Lower leg skin (tissue), 4 donors: Measurements from ENCODE around the gene BAHCC1. TPM values are rescaled to one million over a fixed set of nuclear protein-coding genes. Genes with fewer than 3 reads are reported as not detected.

Experiments used
- DNase-seq, 2 donors: peaks; one replicate each; pipeline ENCODE4 v3.0.0-alpha.2; 2019; ENCODE audit warnings: low spot score in 2 of 2
- H3K4me3 ChIP-seq: fragments of 200-600 bp; sonication (generic); 2 replicates; pipeline ENCODE4 v1.5.1; 2017; ENCODE audit warnings: mild to moderate bottlenecking, low read depth; ENCODE audit not compliant: poor library complexity, severe bottlenecking
- POLR2A ChIP-seq, 2 donors: fragments of 450-650 bp; IDR thresholded peaks; one replicate each; pipeline ENCODE4 v1.6.1; 2016 to 2017; ENCODE audit warnings: antibody characterized with exemption in 2 of 2, mild to moderate bottlenecking in 1 of 2, moderate library complexity in 1 of 2
- WGBS, 2 donors: methylation state at CpG; one replicate each; pipeline ENCODE4 v1.1.5; 2018; 5-methylcytosine and 5-hydroxymethylcytosine counted together
- intact Hi-C: fragments of 100-400 bp; cut with DNase I; formaldehyde crosslinking; loops from one replicate; pipeline ENCODE4 v1.15.0; 2023; ENCODE audit warnings: low total_unique reads
- total RNA-seq, 4 donors: library from RNA; depleted of rRNA; stranded (reverse); fragments of >200 nt; gene quantifications; one replicate each; pipeline ENCODE4 v1.1.0, GENCODE V29; 2016
- TF ChIP-seq, protein P1 (sequence below), 3 donors: fragments of 450-650 bp; IDR thresholded peaks; one replicate each; pipeline ENCODE4 v1.5.1; 2016; ENCODE audit warnings: antibody characterized with exemption in 3 of 3, mild to moderate bottlenecking in 3 of 3, moderate library complexity in 2 of 3

BAHCC1 gene
- total RNA-seq, 4 donors from 2014 or later, result 4.1 to 14.2 (median 10.0) TPM

DNA sequence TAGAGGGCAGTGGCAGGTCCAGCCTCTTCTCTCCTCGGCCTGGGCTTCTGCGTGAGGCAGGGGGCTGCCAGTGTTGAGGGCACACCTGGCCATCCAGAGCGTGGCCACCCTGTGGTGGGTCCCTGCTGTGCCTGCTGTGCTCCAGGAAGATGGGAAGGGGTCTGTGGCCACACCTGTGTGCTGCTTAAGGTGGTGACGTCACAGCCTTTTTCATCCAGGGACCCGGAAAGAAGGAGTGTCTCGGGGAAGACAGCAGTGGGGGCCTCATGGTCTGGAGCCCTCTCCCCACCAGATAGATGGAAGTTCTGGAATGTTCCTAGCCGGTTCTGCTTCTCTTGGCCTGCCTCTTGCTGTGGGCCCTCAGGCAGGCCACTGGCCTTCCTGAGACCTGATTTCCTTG is 80.8 kb downstream of the BAHCC1 start:
- no peak overlapping the region for H3K4me3 ChIP-seq
- TF ChIP-seq, protein P1, sequence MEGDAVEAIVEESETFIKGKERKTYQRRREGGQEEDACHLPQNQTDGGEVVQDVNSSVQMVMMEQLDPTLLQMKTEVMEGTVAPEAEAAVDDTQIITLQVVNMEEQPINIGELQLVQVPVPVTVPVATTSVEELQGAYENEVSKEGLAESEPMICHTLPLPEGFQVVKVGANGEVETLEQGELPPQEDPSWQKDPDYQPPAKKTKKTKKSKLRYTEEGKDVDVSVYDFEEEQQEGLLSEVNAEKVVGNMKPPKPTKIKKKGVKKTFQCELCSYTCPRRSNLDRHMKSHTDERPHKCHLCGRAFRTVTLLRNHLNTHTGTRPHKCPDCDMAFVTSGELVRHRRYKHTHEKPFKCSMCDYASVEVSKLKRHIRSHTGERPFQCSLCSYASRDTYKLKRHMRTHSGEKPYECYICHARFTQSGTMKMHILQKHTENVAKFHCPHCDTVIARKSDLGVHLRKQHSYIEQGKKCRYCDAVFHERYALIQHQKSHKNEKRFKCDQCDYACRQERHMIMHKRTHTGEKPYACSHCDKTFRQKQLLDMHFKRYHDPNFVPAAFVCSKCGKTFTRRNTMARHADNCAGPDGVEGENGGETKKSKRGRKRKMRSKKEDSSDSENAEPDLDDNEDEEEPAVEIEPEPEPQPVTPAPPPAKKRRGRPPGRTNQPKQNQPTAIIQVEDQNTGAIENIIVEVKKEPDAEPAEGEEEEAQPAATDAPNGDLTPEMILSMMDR (IDR thresholded peaks at IDR 0.05), result no peak
- no peak for TF ChIP-seq POLR2A (IDR thresholded peaks at IDR 0.05)
- DNase-seq, result no peak
- intact Hi-C loops, result no loop called here
- 93 to 94% methylated on average over 7 of the region's 7 CpGs for WGBS, 2 donors

DNA sequence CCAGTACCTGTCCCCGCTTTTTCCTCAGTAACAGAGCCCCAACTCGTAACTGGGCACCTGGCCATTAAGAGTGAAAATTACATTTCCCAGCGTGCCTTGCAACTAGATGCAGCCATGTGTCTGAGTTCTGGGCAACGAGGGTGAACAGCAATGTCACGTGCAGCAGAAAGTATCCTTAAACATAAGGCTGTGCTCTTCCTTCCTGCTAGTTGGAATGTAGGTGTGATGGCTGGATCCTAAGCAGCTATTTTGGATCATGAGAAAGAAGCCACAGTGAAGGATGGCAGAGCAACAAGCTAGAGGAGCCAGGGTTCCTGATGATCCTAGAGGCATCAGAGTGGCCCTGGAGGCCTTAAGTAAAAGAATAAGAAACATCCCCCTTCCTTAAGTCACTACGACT is 81.4 kb downstream of the BAHCC1 start:
- no peak for DNase-seq
- 91 to 94% methylated on average over 6 of the region's 6 CpGs for WGBS, 2 donors
- H3K4me3 ChIP-seq, result no peak overlapping the region
- no peak for TF ChIP-seq POLR2A (IDR thresholded peaks at IDR 0.05)
- TF ChIP-seq, protein P1 (IDR thresholded peaks at IDR 0.05), result no peak
- intact Hi-C loops, result no loop called here

DNA sequence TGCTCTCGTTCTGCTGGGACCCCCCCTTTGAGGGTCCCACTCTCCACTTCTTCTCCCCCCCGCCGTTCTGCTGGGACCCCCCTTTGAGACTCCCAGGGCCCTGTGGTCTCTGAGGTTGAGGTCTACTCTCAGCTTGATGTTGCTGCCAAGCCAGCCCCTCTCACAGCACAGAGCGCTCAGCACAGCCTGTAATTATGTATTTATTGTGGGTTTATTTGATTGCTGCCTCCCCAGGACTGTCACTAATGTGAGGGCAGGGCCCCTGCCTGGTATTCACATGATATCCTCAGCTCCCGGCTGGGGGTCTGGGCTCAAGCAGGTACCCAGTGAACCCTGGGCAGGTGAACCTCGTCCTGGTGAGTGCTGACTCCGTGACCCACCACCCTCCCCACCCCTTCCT is 81.9 kb downstream of the BAHCC1 start:
- TF ChIP-seq, protein P1 (IDR thresholded peaks at IDR 0.05), result no peak
- intact Hi-C loops, result no loop called here
- 85 to 93% methylated on average over 6 to 7 of the region's 7 CpGs for WGBS, 2 donors
- H3K4me3 ChIP-seq, result no peak overlapping the region
- DNase-seq, result no peak

DNA sequence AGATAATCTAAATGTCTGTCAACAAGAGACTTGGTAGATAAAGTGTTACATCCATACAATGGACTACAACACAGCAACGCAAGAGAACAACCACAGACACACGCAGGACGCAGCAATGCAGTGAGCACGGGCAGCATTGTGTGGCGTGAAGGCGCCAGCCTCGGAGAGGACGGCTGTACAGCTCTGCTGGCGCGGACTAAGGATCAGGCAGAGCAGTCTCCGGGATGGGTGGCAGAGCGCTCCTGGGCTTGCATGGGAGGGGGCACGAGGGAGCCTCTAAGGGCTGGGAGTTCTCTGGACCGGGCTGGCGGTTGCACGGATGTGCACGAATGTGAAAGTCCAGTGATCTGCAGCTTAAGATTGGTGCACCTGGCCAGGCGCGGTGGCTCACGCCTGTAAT is 82.9 kb downstream of the BAHCC1 start:
- WGBS, 2 donors, result 94 to 95% methylated on average over 19 to 20 of the region's 20 CpGs
- intact Hi-C loops, result no loop called here
- DNase-seq, result no peak
- H3K4me3 ChIP-seq, result no peak overlapping the region
- no peak for TF ChIP-seq POLR2A (IDR thresholded peaks at IDR 0.05)
- TF ChIP-seq, protein P1 (IDR thresholded peaks at IDR 0.05), result no peak

DNA sequence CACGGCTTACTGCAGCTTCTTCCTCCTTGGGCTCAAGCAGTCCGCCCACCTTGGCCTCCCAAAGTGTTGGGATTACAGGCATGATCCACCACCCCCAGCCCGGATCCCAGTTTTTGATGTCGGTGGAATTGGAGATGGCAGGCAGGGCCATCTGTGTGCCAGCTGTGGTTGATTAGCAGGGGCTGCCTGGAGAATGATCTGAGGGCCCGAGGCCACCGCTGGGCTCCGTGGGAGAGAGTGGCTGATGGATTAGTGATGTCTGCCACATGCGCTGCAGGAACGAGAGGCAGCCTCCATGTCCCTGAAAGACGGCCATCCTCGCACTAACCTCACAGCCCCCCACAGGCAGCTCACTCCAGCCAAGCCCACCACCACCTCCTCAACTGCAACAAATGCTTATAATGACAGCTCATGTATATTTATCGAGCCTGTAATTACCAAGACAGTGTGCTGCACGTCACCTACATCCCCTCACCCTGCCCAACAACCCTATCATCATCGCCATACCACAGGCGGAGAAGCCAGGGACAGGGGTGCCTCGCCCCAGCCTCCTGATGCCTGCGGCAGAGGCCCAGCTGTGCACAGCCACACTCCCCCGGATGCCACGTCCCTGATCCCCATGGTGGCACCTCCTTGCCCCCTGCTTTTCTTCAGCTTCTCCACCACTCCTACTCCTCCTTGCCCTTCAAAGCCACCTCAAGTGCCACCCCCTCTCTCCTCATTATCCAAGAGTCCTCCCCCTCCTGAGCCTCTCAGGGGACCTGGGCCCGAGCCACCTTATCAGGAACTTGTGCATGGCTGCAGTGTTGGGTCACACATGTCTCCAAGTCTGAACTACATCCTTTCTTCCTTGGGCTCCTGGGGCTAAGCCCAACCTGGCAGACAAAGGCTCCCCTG is 84.2 kb downstream of the BAHCC1 start:
- intact Hi-C loops, result loop anchor here (10.0 kb wide), 1 partner anchor 185 kb away; the partner anchor contains the start of gene SLC38A10
- TF ChIP-seq, protein P1 (IDR thresholded peaks at IDR 0.05), result no peak
- no peak for TF ChIP-seq POLR2A (IDR thresholded peaks at IDR 0.05)
- no peak for DNase-seq
- WGBS, 2 donors, result 84 to 88% methylated on average over 19 to 20 of the region's 20 CpGs
- no peak overlapping the region for H3K4me3 ChIP-seq
